HEK293 (cell line): Measurements from ENCODE around the gene ST6GAL1.

ENCODE experiments used
- CTCF ChIP-seq: fragments of 450-650 bp; formaldehyde crosslinking; IDR thresholded peaks from 2 replicates; pipeline ENCODE4 v1.5.1; 2016; ENCODE audit warnings: missing biosample characterization, missing genetic modification characterization
- REST ChIP-seq: fragments of 450-650 bp; formaldehyde crosslinking; IDR thresholded peaks from 2 replicates; pipeline ENCODE4 v1.5.1; 2016; ENCODE audit warnings: missing biosample characterization, missing genetic modification characterization
- ZBTB1 ChIP-seq: fragments of 450-650 bp; formaldehyde crosslinking; IDR thresholded peaks from 2 replicates; pipeline ENCODE4 v1.5.1; 2016; ENCODE audit warnings: missing biosample characterization, missing genetic modification characterization
- ZBTB49 ChIP-seq: fragments of 450-650 bp; formaldehyde crosslinking; IDR thresholded peaks from 2 replicates; pipeline ENCODE4 v1.5.1; 2016; ENCODE audit warnings: missing biosample characterization, missing genetic modification characterization, low read depth
- ZBTB7A ChIP-seq: fragments of 450-650 bp; formaldehyde crosslinking; IDR thresholded peaks from 2 replicates; pipeline ENCODE4 v1.5.1; 2016; ENCODE audit warnings: low read depth, missing biosample characterization, missing genetic modification characterization
- ZNF140 ChIP-seq: fragments of 450-650 bp; formaldehyde crosslinking; IDR thresholded peaks from 2 replicates; pipeline ENCODE4 v1.5.1; 2016; ENCODE audit warnings: missing biosample characterization, missing genetic modification characterization
- ZNF202 ChIP-seq: fragments of 450-650 bp; formaldehyde crosslinking; IDR thresholded peaks from 2 replicates; pipeline ENCODE4 v1.5.1; 2016; ENCODE audit warnings: missing biosample characterization, missing genetic modification characterization, borderline replicate concordance
- ZNF501 ChIP-seq: fragments of 450-650 bp; formaldehyde crosslinking; IDR thresholded peaks from 2 replicates; pipeline ENCODE4 v1.5.1; 2016; ENCODE audit warnings: missing biosample characterization, missing genetic modification characterization
- ZNF510 ChIP-seq: fragments of 450-650 bp; formaldehyde crosslinking; IDR thresholded peaks from 2 replicates; pipeline ENCODE4 v1.5.1; 2018; ENCODE audit warnings: mild to moderate bottlenecking, missing genetic modification characterization, missing biosample characterization; ENCODE audit not compliant: insufficient replicate concordance
- ZNF548 ChIP-seq: fragments of 450-650 bp; formaldehyde crosslinking; IDR thresholded peaks from 2 replicates; pipeline ENCODE4 v1.5.1; 2016; ENCODE audit warnings: missing biosample characterization, missing genetic modification characterization

GRCh38 chr3:187066228-187066995 is 136.1 kb downstream of the ST6GAL1 start:
- TF ChIP-seq ZNF510 (tag by site-specific recombination) (no peak), ZNF501 (no peak), ZBTB1 (tag by site-specific recombination) (no peak), ZNF140 (tag by site-specific recombination) (no peak), ZBTB49 (tag by site-specific recombination) (no peak), REST (tag by site-specific recombination) (no peak), ZBTB7A (tag by site-specific recombination) (no peak), CTCF (tag by site-specific recombination) (no peak), ZNF202 (tag by site-specific recombination) (no peak), ZNF548 (tag by site-specific recombination) (no peak)
